OCI-LY7 (cell line): ENCODE results near the gene SAPCD2. TPM values are rescaled to one million over a fixed set of nuclear protein-coding genes. Genes with fewer than 3 reads are reported as not detected.

Source experiments
- BruUV-seq: library from RNA; stranded (reverse); fragments of 400-500 nt; replicated peaks from 2 replicates; lab custom pipeline; 2021; lab: Mats Ljungman, UMichigan
- CTCF ChIA-PET: fragments of 300-600 bp; sonication (Branson Sonifier 250); formaldehyde crosslinking; loops from one replicate; lab custom pipeline; 2022; ENCODE audit warnings: antibody characterized with exemption; ENCODE audit not compliant: unreplicated experiment; lab: Charles Lee
- POLR2A ChIA-PET: fragments of 300-600 bp; sonication (Branson Sonifier 250); formaldehyde crosslinking; loops from one replicate; lab custom pipeline; 2022; ENCODE audit warnings: antibody characterized with exemption; lab: Charles Lee
- DNase-seq: peaks from one replicate; pipeline ENCODE4 v3.0.0-alpha.2; 2015; ENCODE audit warnings: low spot score
- H2AFZ ChIP-seq: fragments of 200-600 bp; sonication (generic), shearing (Covaris generic); 2 replicates; pipeline ENCODE4 v1.6.1; 2014; ENCODE audit warnings: mild to moderate bottlenecking, antibody characterized with exemption, low read length, moderate library complexity
- H3K27ac ChIP-seq: fragments of 200-600 bp; sonication (generic); 2 replicates; pipeline ENCODE4 v1.5.1; 2014; ENCODE audit warnings: mixed run types, low read depth, mild to moderate bottlenecking, moderate library complexity, low read length, inconsistent platforms; ENCODE audit not compliant: poor library complexity, severe bottlenecking
- H3K36me3 ChIP-seq: fragments of 200-600 bp; sonication (generic); 2 replicates; pipeline ENCODE4 v1.6.1; 2014; ENCODE audit warnings: mild to moderate bottlenecking, antibody characterized with exemption, low read length, moderate library complexity, mixed read lengths; ENCODE audit not compliant: insufficient read depth
- H3K4me1 ChIP-seq: fragments of 200-600 bp; sonication (generic); 2 replicates; pipeline ENCODE4 v1.5.1; 2014; ENCODE audit warnings: mild to moderate bottlenecking, low read length; ENCODE audit not compliant: insufficient read depth, poor library complexity, severe bottlenecking
- H3K4me2 ChIP-seq: fragments of 200-600 bp; sonication (generic); 2 replicates; pipeline ENCODE4 v1.6.1; 2014; ENCODE audit warnings: mild to moderate bottlenecking, low read length
- H3K4me3 ChIP-seq: fragments of 200-600 bp; sonication (generic); 2 replicates; pipeline ENCODE4 v1.5.1; 2014; ENCODE audit warnings: mild to moderate bottlenecking, low read depth, low read length; ENCODE audit not compliant: poor library complexity, severe bottlenecking
- H3K79me2 ChIP-seq: fragments of 200-600 bp; sonication (generic); 2 replicates; pipeline ENCODE4 v1.6.1; 2016; ENCODE audit warnings: low read depth, mild to moderate bottlenecking, low read length, moderate library complexity, mixed read lengths; ENCODE audit not compliant: insufficient read depth
- H3K9me2 ChIP-seq: fragments of 200-600 bp; sonication (generic); 2 replicates; pipeline ENCODE4 v1.6.1; 2016; ENCODE audit warnings: mild to moderate bottlenecking, low read length, mixed read lengths; ENCODE audit not compliant: insufficient read depth
- H3K9me3 ChIP-seq: fragments of 200-600 bp; sonication (generic); 2 replicates; pipeline ENCODE4 v1.6.1; 2014; ENCODE audit warnings: mild to moderate bottlenecking, mixed run types, low read length, mixed read lengths
- H4K20me1 ChIP-seq: fragments of 200-600 bp; sonication (generic); 2 replicates; pipeline ENCODE4 v1.6.1; 2014; ENCODE audit warnings: mild to moderate bottlenecking, antibody characterized with exemption, low read length, moderate library complexity, mixed read lengths; ENCODE audit not compliant: insufficient read depth
- CTCF ChIP-seq: fragments of 200-600 bp; sonication (generic); conservative IDR thresholded peaks from 2 replicates; pipeline ENCODE4 v1.5.1; 2014; ENCODE audit warnings: mild to moderate bottlenecking, antibody characterized with exemption, low read length, moderate library complexity, mixed read lengths
- EZH2phosphoT487 ChIP-seq: fragments of 200-600 bp; sonication (generic); IDR thresholded peaks from 2 replicates; pipeline ENCODE4 v1.6.1; 2018; ENCODE audit warnings: low read depth, borderline replicate concordance, mild to moderate bottlenecking, mixed run types, antibody characterized with exemption, low read length, moderate library complexity, mixed read lengths
- intact Hi-C: fragments of 100-400 bp; cut with micrococcal nuclease; formaldehyde crosslinking; loops from one replicate; pipeline ENCODE4 v1.10.0; 2022; ENCODE audit not compliant: unreplicated experiment
- total RNA-seq, 2 experiments: library from RNA; depleted of rRNA in 1 of 2; stranded (reverse); fragments of >200 nt in 1 of 2; shearing (Covaris generic) in 1 of 2; gene quantifications; 2 replicates each; pipeline ENCODE4 v1.2.3, GENCODE V29; 2014 to 2022

Gene SAPCD2
- total RNA-seq, 2 experiments from 2014 or later: 57.2 to 74.0 TPM

DNA sequence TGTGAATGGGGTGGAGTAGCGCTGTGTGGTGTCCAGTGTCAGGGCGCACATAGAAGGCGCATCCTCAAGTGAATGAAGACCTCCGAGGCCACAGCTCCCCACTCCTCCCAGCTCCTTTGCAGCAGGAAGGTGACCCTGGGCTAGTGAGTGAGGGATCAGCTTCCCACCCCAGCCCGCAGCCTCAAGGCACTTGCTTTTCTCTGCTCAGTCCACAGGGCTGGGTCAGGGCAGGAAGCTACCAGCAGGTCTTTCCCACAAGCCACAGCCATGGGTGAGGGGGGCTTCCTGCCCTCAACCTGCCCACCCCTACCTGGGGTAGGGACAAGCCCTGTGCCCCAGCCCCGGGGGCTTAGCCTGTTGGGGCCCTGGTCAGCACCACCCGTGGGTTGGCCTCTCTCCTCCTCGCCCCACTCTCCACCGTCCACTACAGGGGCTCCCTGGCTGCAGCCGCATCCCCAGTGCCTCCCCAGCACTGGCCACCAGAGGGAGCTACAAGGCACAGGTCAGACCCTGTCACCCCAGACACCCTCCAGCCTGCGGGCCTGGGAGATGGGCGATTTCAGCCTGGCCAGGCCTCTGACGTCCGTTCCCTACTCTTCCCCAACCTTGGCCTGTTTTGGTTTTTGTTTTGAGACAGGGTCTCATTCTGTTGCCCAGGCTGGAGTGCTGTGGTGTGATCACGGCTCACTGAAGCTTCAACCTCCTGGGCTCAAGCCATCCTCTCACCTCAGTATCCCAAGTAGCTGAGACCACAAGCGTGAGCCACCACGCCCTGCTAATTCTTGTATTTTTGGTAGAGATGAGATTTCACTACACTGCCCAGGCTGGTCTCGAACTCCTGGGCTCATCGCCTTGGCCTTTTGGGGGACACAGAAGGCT, 41.1 kb downstream of the SAPCD2 start:
- POLR2A ChIA-PET: interaction anchor here (1.7 to 2.1 kb wide), 2 partner anchors 29 to 40 kb away, joined by 4 read pairs; no protein-coding TSS in a partner anchor
- Histone ChIP-seq H3K9me3 (no peaks in the 10 kb centered on the region), H3K4me3 (peak overlapping the region; percentile 65), H4K20me1 (no peaks in the 10 kb centered on the region), H3K9me2 (no peaks in the 10 kb centered on the region), H3K27ac (no peak overlapping the region), H3K4me1 (peaks cover 45% of the 10 kb centered on the region), H3K36me3 (no peaks in the 10 kb centered on the region), H2AFZ (no peak overlapping the region), H3K4me2 (peak overlapping the region; percentile 84), H3K79me2 (no peaks in the 10 kb centered on the region)
- CTCF ChIA-PET: interaction anchor here (0.6 to 2.2 kb wide), 11 partner anchors 10 to 239 kb away, joined by 3 to 6 read pairs (median 3); partner anchors contain the start of genes CCDC183 and TMEM141
- intact Hi-C loops: loop anchor here (2.0 kb wide), 2 partner anchors 142 to 238 kb away; partner anchors contain the start of genes TMEM141 and TRAF2
- DNase-seq: peak; percentile 78
- BruUV-seq: no TSS peak
- peak; percentile 83 for TF ChIP-seq CTCF
- TF ChIP-seq EZH2phosphoT487: no peak

DNA sequence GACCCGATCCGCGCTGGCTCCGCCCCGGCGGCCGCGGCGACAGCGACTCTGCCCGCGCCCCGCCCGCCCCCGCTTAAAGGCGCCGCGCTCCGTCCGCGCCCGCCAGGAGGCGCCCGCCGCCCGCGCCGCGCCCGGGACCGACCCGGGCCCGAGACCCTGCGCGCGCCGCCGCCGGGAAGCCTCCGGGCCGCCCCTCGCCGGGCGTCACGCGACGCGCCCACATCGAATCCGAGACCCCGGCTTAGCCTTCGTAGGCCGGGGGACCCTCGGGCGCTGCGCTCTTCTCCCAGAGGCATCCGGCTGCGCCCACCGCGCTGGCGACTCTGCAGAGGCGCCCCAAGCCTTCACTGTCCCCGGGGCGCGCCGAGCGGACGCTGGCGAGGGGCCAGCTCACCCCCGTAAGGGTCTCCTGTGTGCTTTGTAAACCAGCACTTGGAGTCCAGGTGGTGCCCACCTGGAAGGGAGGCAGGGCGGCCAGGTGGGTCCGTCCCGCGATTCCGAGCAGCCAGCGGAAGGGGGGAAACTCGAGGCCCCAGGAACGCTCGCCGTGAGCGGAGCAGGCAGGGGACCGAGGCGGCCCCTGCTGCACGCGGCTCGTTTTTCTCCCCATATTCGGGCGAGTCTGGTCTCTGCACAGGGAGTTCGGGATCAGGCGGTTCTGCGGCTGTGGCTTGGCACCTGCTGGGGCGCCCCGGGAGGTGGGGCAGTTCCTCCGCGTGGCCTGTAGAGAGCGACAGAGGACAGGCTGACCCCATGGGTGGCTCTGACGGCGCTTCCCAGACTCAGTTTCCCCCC, 41.9 kb downstream of the SAPCD2 start:
- Histone ChIP-seq H3K4me3 (peak overlapping the region; percentile 65), H3K79me2 (no peaks in the 10 kb centered on the region), H3K4me2 (peak overlapping the region; percentile 84), H3K4me1 (peaks cover 46% of the 10 kb centered on the region), H4K20me1 (no peaks in the 10 kb centered on the region), H3K9me3 (no peaks in the 10 kb centered on the region), H3K9me2 (no peaks in the 10 kb centered on the region), H3K36me3 (no peaks in the 10 kb centered on the region), H2AFZ (peak overlapping the region; percentile 80; the same call in 1 of the 2 replicates), H3K27ac (peak overlapping the region; percentile 8)
- TF ChIP-seq CTCF (peak; percentile 62; the same call in 1 of the 2 replicates), EZH2phosphoT487 (no peak)
- peak; percentile 77 for DNase-seq
- intact Hi-C loops: loop anchor here (2.0 kb wide), 2 partner anchors 142 to 238 kb away; partner anchors contain the start of genes TMEM141 and TRAF2
- ChIA-PET CTCF (interaction anchor here (0.6 to 2.2 kb wide), 6 partner anchors 11 to 238 kb away, joined by 3 to 6 read pairs (median 3); partner anchors contain the start of gene TMEM141), POLR2A (interaction anchor here (1.7 to 2.1 kb wide), 2 partner anchors 28 to 41 kb away, joined by 4 read pairs; no protein-coding TSS in a partner anchor)
- BruUV-seq: no TSS peak
